Astrocyte (in vitro differentiated cells and primary cell): ENCODE data around the gene DNAH17.

ENCODE experiments used
- CTCF ChIP-seq: IDR thresholded peaks from 2 replicates; pipeline ENCODE4 v1.5.1; 2011; ENCODE audit warnings: low read depth, mild to moderate bottlenecking, inconsistent platforms, low read length, moderate library complexity; ENCODE audit not compliant: insufficient read depth
- EZH2 ChIP-seq: IDR thresholded peaks from 2 replicates; pipeline ENCODE4 v1.6.1; 2012; ENCODE audit warnings: mild to moderate bottlenecking, low read length, inconsistent platforms; ENCODE audit not compliant: insufficient read depth

- TF ChIP-seq CTCF: no peak
- no peak for TF ChIP-seq EZH2
Measured at GRCh38 chr17:78620099-78620498, 42.9 kb upstream of the DNAH17 start.
